ENCODE measurements around the gene TBPL2.

- no peak for TF ChIP-seq CTCF (IDR thresholded peaks at IDR 0.05; ENCODE audit: poor library complexity)
- TF ChIP-seq EZH2 (IDR thresholded peaks at IDR 0.05; ENCODE audit: borderline replicate concordance): no peak
- no peak for TF ChIP-seq EZH2phosphoT487 (IDR thresholded peaks at IDR 0.05; ENCODE audit: low read depth, severe bottlenecking, unreplicated experiment)
Measured at GRCh38 chr14:55383541-55384140, 56.8 kb downstream of the TBPL2 start.
